Measurements from ENCODE around the gene DNAH12. TPM values are rescaled to one million over a fixed set of nuclear protein-coding genes. Genes with fewer than 3 reads are reported as not detected.

The DNAH12 gene
- total and polyA plus RNA-seq, 4 donors = 0.05 to 0.08 (median 0.08) TPM; not detected in 1

GRCh38 chr3:57545636-57546268 is 1.6 kb upstream of the DNAH12 start:
- H3K27ac ChIP-seq (ENCODE audit: low read depth in 1 of 2, low read length in 2 of 2) = no peak overlapping the region
- DNase-seq (ENCODE audit: low spot score) = no peak
- H3K27me3 ChIP-seq (ENCODE audit: control insufficient read depth in 4 of 4, insufficient read depth in 4 of 4, low read length in 3 of 4) = no peaks in the 10 kb centered on the region
- no peak overlapping the region for H3K9ac ChIP-seq (ENCODE audit: low read depth in 1 of 2, low read length in 2 of 2)
- H3K4me1 ChIP-seq (ENCODE audit: control insufficient read depth in 4 of 4, insufficient read depth in 4 of 4, low read length in 3 of 4) = peaks cover 2 to 11% (median 9%) of the 10 kb centered on the region in 4 donors
- H3K9me3 ChIP-seq (ENCODE audit: control insufficient read depth in 4 of 4, low read length in 3 of 4) = no peaks in the 10 kb centered on the region
- no peaks in the 10 kb centered on the region for H3K36me3 ChIP-seq (ENCODE audit: control insufficient read depth in 4 of 4, insufficient read depth in 3 of 4, low read depth in 1 of 4, low read length in 3 of 4)
- TF ChIP-seq RAD21 (IDR thresholded peaks at IDR 0.05) (no peak), NR2F2 (IDR thresholded peaks at IDR 0.05) (no peak), FOXA2 (IDR thresholded peaks at IDR 0.05) (no peak), EGR1 (IDR thresholded peaks at IDR 0.05; ENCODE audit: low read depth in 2 of 2) (no peak), SP1 (IDR thresholded peaks at IDR 0.05) (no peak), HNF4A (conservative IDR thresholded peaks at IDR 0.05) (no peak), ATF3 (IDR thresholded peaks at IDR 0.05) (no peak), FOXA1 (IDR thresholded peaks at IDR 0.05) (no peak), RXRA (IDR thresholded peaks at IDR 0.05) (no peak), JUND (IDR thresholded peaks at IDR 0.05) (no peak), CTCF (IDR thresholded peaks at IDR 0.05; ENCODE audit: low read depth, low read length, missing input control) (no peak), REST (IDR thresholded peaks at IDR 0.05) (no peak), YY1 (IDR thresholded peaks at IDR 0.05) (no peak), TAF1 (conservative IDR thresholded peaks at IDR 0.05) (no peak), HNF4G (IDR thresholded peaks at IDR 0.05) (no peak)
- TF ChIP-seq, protein P1, sequence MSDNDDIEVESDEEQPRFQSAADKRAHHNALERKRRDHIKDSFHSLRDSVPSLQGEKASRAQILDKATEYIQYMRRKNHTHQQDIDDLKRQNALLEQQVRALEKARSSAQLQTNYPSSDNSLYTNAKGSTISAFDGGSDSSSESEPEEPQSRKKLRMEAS (IDR thresholded peaks at IDR 0.05) = no peak
- TF ChIP-seq, protein P2, sequence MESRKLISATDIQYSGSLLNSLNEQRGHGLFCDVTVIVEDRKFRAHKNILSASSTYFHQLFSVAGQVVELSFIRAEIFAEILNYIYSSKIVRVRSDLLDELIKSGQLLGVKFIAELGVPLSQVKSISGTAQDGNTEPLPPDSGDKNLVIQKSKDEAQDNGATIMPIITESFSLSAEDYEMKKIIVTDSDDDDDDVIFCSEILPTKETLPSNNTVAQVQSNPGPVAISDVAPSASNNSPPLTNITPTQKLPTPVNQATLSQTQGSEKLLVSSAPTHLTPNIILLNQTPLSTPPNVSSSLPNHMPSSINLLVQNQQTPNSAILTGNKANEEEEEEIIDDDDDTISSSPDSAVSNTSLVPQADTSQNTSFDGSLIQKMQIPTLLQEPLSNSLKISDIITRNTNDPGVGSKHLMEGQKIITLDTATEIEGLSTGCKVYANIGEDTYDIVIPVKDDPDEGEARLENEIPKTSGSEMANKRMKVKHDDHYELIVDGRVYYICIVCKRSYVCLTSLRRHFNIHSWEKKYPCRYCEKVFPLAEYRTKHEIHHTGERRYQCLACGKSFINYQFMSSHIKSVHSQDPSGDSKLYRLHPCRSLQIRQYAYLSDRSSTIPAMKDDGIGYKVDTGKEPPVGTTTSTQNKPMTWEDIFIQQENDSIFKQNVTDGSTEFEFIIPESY (IDR thresholded peaks at IDR 0.05) = no peak
- 83% methylated on average over 7 of the region's 7 CpGs for WGBS
- H3K4me3 ChIP-seq (ENCODE audit: low read depth in 1 of 3, low read length in 3 of 3) = no peak overlapping the region
